MM.1S (cell line): ENCODE results near the gene DTX3.
"Not testable (repeated sequence)": the region's sequence is repeated elsewhere in the genome, so short reads cannot be mapped to it uniquely, and the experiment has no call there.

Source experiments
- DNase-seq: peaks from one replicate; pipeline ENCODE4 v3.0.0-alpha.2; 2015
- H2AFZ ChIP-seq: fragments of 300-600 bp; sonication (generic); 2 replicates; pipeline ENCODE4 v1.6.0; 2016; ENCODE audit warnings: antibody characterized with exemption, low read length
- H3F3A ChIP-seq: fragments of 300-600 bp; sonication (generic); 2 replicates; pipeline ENCODE4 v1.6.1; 2016; ENCODE audit warnings: mild to moderate bottlenecking, antibody characterized with exemption, low read length, moderate library complexity, mixed read lengths; ENCODE audit not compliant: insufficient read depth
- H3K27ac ChIP-seq: fragments of 300-600 bp; sonication (generic); 2 replicates; pipeline ENCODE4 v1.5.1; 2016; ENCODE audit warnings: mild to moderate bottlenecking, low read length
- H3K27me3 ChIP-seq: fragments of 300-600 bp; sonication (generic); replicated peaks from 2 replicates; pipeline ENCODE4 v1.6.0; 2016; ENCODE audit warnings: low read length; ENCODE audit not compliant: insufficient read depth
- H3K36me3 ChIP-seq: fragments of 300-600 bp; sonication (generic); replicated peaks from 2 replicates; pipeline ENCODE4 v1.6.1; 2016; ENCODE audit warnings: mild to moderate bottlenecking, low read length, mixed read lengths; ENCODE audit not compliant: insufficient read depth
- H3K4me1 ChIP-seq: fragments of 300-600 bp; sonication (generic); 2 replicates; pipeline ENCODE4 v1.6.1; 2016; ENCODE audit warnings: low read length, mixed read lengths
- H3K4me2 ChIP-seq: fragments of 300-600 bp; sonication (generic); 2 replicates; pipeline ENCODE4 v1.6.0; 2016; ENCODE audit warnings: low read depth, low read length
- H3K4me3 ChIP-seq: fragments of 300-600 bp; sonication (generic); 2 replicates; pipeline ENCODE4 v1.5.1; 2016; ENCODE audit warnings: low read length, mixed read lengths
- H3K79me2 ChIP-seq: fragments of 300-600 bp; sonication (generic); 2 replicates; pipeline ENCODE4 v1.6.1; 2016; ENCODE audit warnings: mixed run types, low read length, mixed read lengths
- H3K9ac ChIP-seq: fragments of 300-600 bp; sonication (generic); 2 replicates; pipeline ENCODE4 v1.6.1; 2016; ENCODE audit warnings: low read length, mixed read lengths
- H3K9me2 ChIP-seq: fragments of 300-600 bp; sonication (generic); replicated peaks from 2 replicates; pipeline ENCODE4 v1.6.1; 2016; ENCODE audit warnings: mild to moderate bottlenecking, low read length, mixed read lengths; ENCODE audit not compliant: insufficient read depth
- H3K9me3 ChIP-seq: fragments of 300-600 bp; sonication (generic); replicated peaks from 2 replicates; pipeline ENCODE4 v1.6.1; 2016; ENCODE audit warnings: mild to moderate bottlenecking, low read length, mixed read lengths; ENCODE audit not compliant: insufficient read depth
- H4K20me1 ChIP-seq: fragments of 300-600 bp; sonication (generic); 2 replicates; pipeline ENCODE4 v1.6.1; 2016; ENCODE audit warnings: mild to moderate bottlenecking, low read length, moderate library complexity, mixed read lengths; ENCODE audit not compliant: insufficient read depth
- CTCF ChIP-seq: fragments of 300-600 bp; sonication (generic); IDR thresholded peaks from 2 replicates; pipeline ENCODE4 v1.5.1; 2016; ENCODE audit warnings: antibody characterized with exemption, low read length, mixed read lengths
- EZH2 ChIP-seq: fragments of 300-600 bp; sonication (generic); optimal IDR thresholded peaks from 2 replicates; pipeline ENCODE3; 2017; ENCODE audit warnings: low read depth, mild to moderate bottlenecking, antibody characterized with exemption, low read length, mixed read lengths
- EZH2phosphoT487 ChIP-seq: fragments of 300-600 bp; sonication (generic); IDR thresholded peaks from 2 replicates; pipeline ENCODE4 v1.6.1; 2018; ENCODE audit warnings: antibody characterized with exemption, low read length

DTX3 gene

GRCh38 chr12:57560516-57560915 is 44.1 kb upstream of the DTX3 start:
- no peak for DNase-seq
- Histone ChIP-seq H3K4me1 (no peaks in the 10 kb centered on the region), H3K4me3 (no peak overlapping the region), H3K36me3 (no peaks in the 10 kb centered on the region), H2AFZ (no peak overlapping the region), H3F3A (no peaks in the 10 kb centered on the region), H3K4me2 (no peak overlapping the region), H3K27me3 (0 out of 2 replicates have a peak, but pooled peaks cover 3% of the 10 kb centered on the region), H3K9ac (no peak overlapping the region), H4K20me1 (no peaks in the 10 kb centered on the region), H3K9me2 (no peaks in the 10 kb centered on the region), H3K79me2 (no peaks in the 10 kb centered on the region), H3K9me3 (no peaks in the 10 kb centered on the region), H3K27ac (no peak overlapping the region)
- no peak for TF ChIP-seq EZH2
- no peak for TF ChIP-seq CTCF
- no peak for TF ChIP-seq EZH2phosphoT487

GRCh38 chr12:57561117-57561516 is 43.5 kb upstream of the DTX3 start:
- H3K9ac ChIP-seq, DNase-seq, H3K4me2 ChIP-seq, H3K4me1 ChIP-seq, H2AFZ ChIP-seq, H3F3A ChIP-seq, H3K27ac ChIP-seq, H3K79me2 ChIP-seq, H3K27me3 ChIP-seq, H3K36me3 ChIP-seq, H3K4me3 ChIP-seq, H3K9me2 ChIP-seq, H3K9me3 ChIP-seq, H4K20me1 ChIP-seq: not testable (repeated sequence)

GRCh38 chr12:57563358-57563757 is 41.3 kb upstream of the DTX3 start:
- H3F3A ChIP-seq = no peaks in the 10 kb centered on the region

More at GRCh38 chr12:57563358-57563757, 41.3 kb upstream of the DTX3 start:
- no peaks in the 10 kb centered on the region for H3K36me3 ChIP-seq
- no peaks in the 10 kb centered on the region for H3K9me3 ChIP-seq
- H3K4me2 ChIP-seq = no peak overlapping the region
- DNase-seq = no peak
- TF ChIP-seq EZH2phosphoT487 (no peak), EZH2 (no peak), CTCF (no peak)
- no peak overlapping the region for H3K4me3 ChIP-seq
- no peaks in the 10 kb centered on the region for H4K20me1 ChIP-seq
- H3K9me2 ChIP-seq = no peaks in the 10 kb centered on the region
- no peak overlapping the region for H3K9ac ChIP-seq
- H3K27ac ChIP-seq = no peak overlapping the region
- H2AFZ ChIP-seq = no peak overlapping the region
- H3K4me1 ChIP-seq = no peaks in the 10 kb centered on the region
- H3K79me2 ChIP-seq = no peaks in the 10 kb centered on the region
- 0 out of 2 replicates have a peak, but pooled peaks cover 3% of the 10 kb centered on the region for H3K27me3 ChIP-seq
